Caco-2 (cell line): Measurements from ENCODE around the gene ATXN10. TPM values are rescaled to one million over a fixed set of nuclear protein-coding genes. Genes with fewer than 3 reads are reported as not detected.

Experiments used
- BruUV-seq: library from RNA; stranded (reverse); fragments of 400-500 nt; replicated peaks from 2 replicates; lab custom pipeline; 2021; lab: Mats Ljungman, UMichigan
- CTCF ChIA-PET: fragments of 300-600 bp; sonication (Branson Sonifier 250); formaldehyde crosslinking; loops from one replicate; lab custom pipeline; 2022; ENCODE audit warnings: antibody characterized with exemption; lab: Charles Lee
- POLR2A ChIA-PET: fragments of 300-600 bp; sonication (Branson Sonifier 250); formaldehyde crosslinking; loops from one replicate; lab custom pipeline; 2022; ENCODE audit warnings: antibody characterized with exemption; lab: Charles Lee
- DNase-seq, 2 experiments: peaks; one replicate each; pipeline versions ENCODE4 v3.0.0 to v3.0.0-alpha.2; 2020 to 2022
- H3K27me3 ChIP-seq: replicated peaks from 2 replicates; pipeline ENCODE4 v1.6.0; 2011; ENCODE audit warnings: low read length; ENCODE audit not compliant: control insufficient read depth, insufficient read depth
- H3K36me3 ChIP-seq: 2 replicates; pipeline ENCODE4 v1.5.1; 2011; ENCODE audit warnings: low read length; ENCODE audit not compliant: control insufficient read depth, insufficient read depth
- H3K4me1 ChIP-seq: fragments of 250-450 bp; sonication (Bioruptor Pico); 2 replicates; pipeline ENCODE4 v1.5.1; 2020; ENCODE audit warnings: mild to moderate bottlenecking
- H3K4me3 ChIP-seq: 2 replicates; pipeline ENCODE4 v1.5.1; 2011; ENCODE audit warnings: low read depth, mild to moderate bottlenecking, control low read depth, low read length
- H3K9me3 ChIP-seq: fragments of 250-450 bp; sonication (Bioruptor Pico); 2 replicates; pipeline ENCODE4 v1.5.1; 2020; ENCODE audit warnings: mild to moderate bottlenecking, moderate library complexity
- H3K27ac Mint-ChIP-seq: one replicate; pipeline ENCODE4 v1.8.0; 2022; ENCODE audit warnings: mixed read lengths; ENCODE audit not compliant: unreplicated experiment
- H3K27me3 Mint-ChIP-seq: one replicate; pipeline ENCODE4 v1.8.0; 2022; ENCODE audit warnings: mixed read lengths; ENCODE audit not compliant: insufficient read depth, unreplicated experiment
- H3K36me3 Mint-ChIP-seq: one replicate; pipeline ENCODE4 v1.8.0; 2022; ENCODE audit warnings: mild to moderate bottlenecking, mixed read lengths; ENCODE audit not compliant: insufficient read depth, unreplicated experiment
- H3K4me1 Mint-ChIP-seq: one replicate; pipeline ENCODE4 v1.8.0; 2022; ENCODE audit warnings: low read depth, mixed read lengths; ENCODE audit not compliant: unreplicated experiment
- H3K4me3 Mint-ChIP-seq: one replicate; pipeline ENCODE4 v1.8.0; 2022; ENCODE audit warnings: mild to moderate bottlenecking, moderate library complexity, mixed read lengths; ENCODE audit not compliant: unreplicated experiment
- H3K9me3 Mint-ChIP-seq: one replicate; pipeline ENCODE4 v1.8.0; 2022; ENCODE audit warnings: mixed read lengths; ENCODE audit not compliant: unreplicated experiment
- CTCF ChIP-seq, 2 experiments: fragments of 200-600 bp in 1 of 2; IDR thresholded peaks; 1 replicate in 1 of 2; 2 replicates in 1 of 2; pipeline versions ENCODE4 v1.5.1 to v1.8.0; 2011 to 2022; ENCODE audit warnings: antibody characterized with exemption in 1 of 2, control low read depth in 1 of 2, inconsistent platforms in 1 of 2, low read depth in 1 of 2, low read length in 1 of 2, mild to moderate bottlenecking in 1 of 2, moderate library complexity in 1 of 2; ENCODE audit not compliant: insufficient read depth in 1 of 2, severe bottlenecking in 1 of 2, unreplicated experiment in 1 of 2
- intact Hi-C: fragments of 100-400 bp; cut with micrococcal nuclease; formaldehyde crosslinking; loops from one replicate; pipeline ENCODE4 v1.10.0; 2022; ENCODE audit not compliant: unreplicated experiment
- total RNA-seq: library from RNA; stranded (reverse); gene quantifications from 2 replicates; pipeline ENCODE4 v1.2.3, GENCODE V29; 2022

Gene ATXN10
- total RNA-seq, 1 experiment from 2014 or later: 155 TPM

GRCh38 chr22:45831394-45831793 is 159.8 kb downstream of the ATXN10 start:
- Histone ChIP-seq H3K27me3 (no peaks in the 10 kb centered on the region), H3K4me3 (no peak overlapping the region), H3K9me3 (no peaks in the 10 kb centered on the region), H3K4me1 (no peaks in the 10 kb centered on the region), H3K36me3 (no peaks in the 10 kb centered on the region)
- intact Hi-C loops: no loop called here
- ChIA-PET CTCF (no interaction called here), POLR2A (no interaction called here)
- no peak for DNase-seq
- no peak for TF ChIP-seq CTCF (IDR thresholded peaks at IDR 0.05; ENCODE audit: insufficient read depth in 1 of 2, low read depth in 1 of 2, low read length in 1 of 2, severe bottlenecking in 1 of 2, unreplicated experiment in 1 of 2)
- Mint-ChIP-seq H3K27me3 (no peaks in the 10 kb centered on the region), H3K27ac (no peak overlapping the region), H3K4me1 (peaks cover 7% of the 10 kb centered on the region), H3K36me3 (no peaks in the 10 kb centered on the region), H3K4me3 (no peak overlapping the region), H3K9me3 (peaks cover 12% of the 10 kb centered on the region)
- BruUV-seq: no TSS peak

- no peaks in the 10 kb centered on the region for H3K36me3 ChIP-seq
- H3K4me3 Mint-ChIP-seq: no peak overlapping the region
- H3K4me1 Mint-ChIP-seq: peaks cover 7% of the 10 kb centered on the region
- no peaks in the 10 kb centered on the region for H3K27me3 Mint-ChIP-seq
- no peak for DNase-seq
- CTCF ChIA-PET: no interaction called here
- H3K9me3 Mint-ChIP-seq: peaks cover 7% of the 10 kb centered on the region
- no peaks in the 10 kb centered on the region for H3K9me3 ChIP-seq
- H3K36me3 Mint-ChIP-seq: no peaks in the 10 kb centered on the region
- no peaks in the 10 kb centered on the region for H3K27me3 ChIP-seq
- TF ChIP-seq CTCF (IDR thresholded peaks at IDR 0.05; ENCODE audit: insufficient read depth in 1 of 2, low read depth in 1 of 2, low read length in 1 of 2, severe bottlenecking in 1 of 2, unreplicated experiment in 1 of 2): no peak
- no peaks in the 10 kb centered on the region for H3K4me1 ChIP-seq
- POLR2A ChIA-PET: no interaction called here
- intact Hi-C loops: no loop called here
- no peak overlapping the region for H3K4me3 ChIP-seq
- peak overlapping the region; percentile 12 for H3K27ac Mint-ChIP-seq
- no TSS peak for BruUV-seq
Observed at GRCh38 chr22:45832180-45832579, 160.5 kb downstream of the ATXN10 start.

- no peaks in the 10 kb centered on the region for H3K9me3 ChIP-seq
- TF ChIP-seq CTCF (IDR thresholded peaks at IDR 0.05; ENCODE audit: insufficient read depth in 1 of 2, low read depth in 1 of 2, low read length in 1 of 2, severe bottlenecking in 1 of 2, unreplicated experiment in 1 of 2): no peak
- no TSS peak for BruUV-seq
- no peaks in the 10 kb centered on the region for H3K27me3 Mint-ChIP-seq
- H3K9me3 Mint-ChIP-seq: no peaks in the 10 kb centered on the region
- CTCF ChIA-PET: no interaction called here
- no peak overlapping the region for H3K4me3 Mint-ChIP-seq
- H3K36me3 Mint-ChIP-seq: no peaks in the 10 kb centered on the region
- no peaks in the 10 kb centered on the region for H3K27me3 ChIP-seq
- H3K4me1 Mint-ChIP-seq: peaks cover 7% of the 10 kb centered on the region
- H3K36me3 ChIP-seq: no peaks in the 10 kb centered on the region
- intact Hi-C loops: no loop called here
- no peak overlapping the region for H3K4me3 ChIP-seq
- DNase-seq: no peak
- H3K4me1 ChIP-seq: no peaks in the 10 kb centered on the region
- POLR2A ChIA-PET: no interaction called here
- H3K27ac Mint-ChIP-seq: no peak overlapping the region
Observed at GRCh38 chr22:45832959-45833580, 161.4 kb downstream of the ATXN10 start.
